ENCODE data around the gene KATNAL1. TPM values are rescaled to one million over a fixed set of nuclear protein-coding genes. Genes with fewer than 3 reads are reported as not detected.

Gene KATNAL1
- total and polyA plus RNA-seq, 10 of the 15 experiments (the other 5 are each of a cell fraction or from before 2014, with no cell fraction given) = 6.5 to 18.7 (median 11.7) TPM

- TF ChIP-seq CEBPZ (IDR thresholded peaks at IDR 0.05; ENCODE audit: low read depth, low read length) (no peak), IKZF2 (IDR thresholded peaks at IDR 0.05) (no peak), E2F4 (IDR thresholded peaks at IDR 0.05; ENCODE audit: low read depth, low read length) (no peak), ZBTB11 (CRISPR knock-in tag; IDR thresholded peaks at IDR 0.05) (no peak), RELA (IDR thresholded peaks at IDR 0.05; ENCODE audit: borderline replicate concordance, partially characterized antibody) (no peak), NKRF (conservative IDR thresholded peaks at IDR 0.05) (no peak), PAX8 (IDR thresholded peaks at IDR 0.05) (no peak)
Observed at GRCh38 chr13:30319130-30319529, 11.8 kb upstream of the KATNAL1 start (continued).
